Measurements from ENCODE around the gene MZT2B. TPM values are rescaled to one million over a fixed set of nuclear protein-coding genes. Genes with fewer than 3 reads are reported as not detected.
"Not testable (repeated sequence)": the region's sequence is repeated elsewhere in the genome, so short reads cannot be mapped to it uniquely, and the experiment has no call there.

The MZT2B gene
- total RNA-seq, 2 experiments from 2014 or later = 229 to 254 TPM

- no peaks in the 10 kb centered on the region for H3K27me3 ChIP-seq (ENCODE audit: control insufficient read depth in 1 of 2, insufficient read depth in 2 of 2, low read length in 2 of 2)
- intact Hi-C loops (cut with DNase I, micrococcal nuclease) = no loop called here
- H3K27ac ChIP-seq (ENCODE audit: low read depth in 1 of 2, low read length in 2 of 2) = no peak overlapping the region
- no peak for TF ChIP-seq CTCF (IDR thresholded peaks at IDR 0.05)
- ChIA-PET POLR2A (no interaction called here), CTCF (no interaction called here)
- Mint-ChIP-seq H3K9me3 (no peaks in the 10 kb centered on the region), H3K27me3 (no peaks in the 10 kb centered on the region), H3K4me3 (no peak overlapping the region), H3K27ac (no peak overlapping the region), H3K36me3 (ENCODE audit: low read depth) (peaks cover 58% of the 10 kb centered on the region), H3K4me1 (ENCODE audit: low read depth) (no peaks in the 10 kb centered on the region)
- no peaks in the 10 kb centered on the region for H3K4me1 ChIP-seq (ENCODE audit: insufficient read depth, low read length)
- H3K9me3 ChIP-seq (ENCODE audit: control insufficient read depth in 1 of 2, insufficient read depth in 1 of 2, low read length in 2 of 2) = no peaks in the 10 kb centered on the region
- H3K36me3 ChIP-seq (ENCODE audit: insufficient read depth, low read length) = peaks cover 20% of the 10 kb centered on the region
- DNase-seq = no peak
- H3K4me3 ChIP-seq (ENCODE audit: low read length) = no peak overlapping the region
- no peak for ATAC-seq (ENCODE audit: poor library complexity)
Observed at GRCh38 chr2:130154773-130155765, 27.0 kb upstream of the MZT2B start.

- TF ChIP-seq CTCF (IDR thresholded peaks at IDR 0.05) = peak; percentile 14
- H3K4me3 Mint-ChIP-seq; H3K27me3 Mint-ChIP-seq; H3K4me1 ChIP-seq (ENCODE audit: insufficient read depth, low read length); H3K4me3 ChIP-seq (ENCODE audit: low read length); POLR2A ChIA-PET; CTCF ChIA-PET; H3K27ac ChIP-seq (ENCODE audit: low read depth in 1 of 2, low read length in 2 of 2); H3K9me3 Mint-ChIP-seq; H3K27me3 ChIP-seq (ENCODE audit: control insufficient read depth in 1 of 2, insufficient read depth in 2 of 2, low read length in 2 of 2); H3K27ac Mint-ChIP-seq; H3K4me1 Mint-ChIP-seq (ENCODE audit: low read depth); H3K9me3 ChIP-seq (ENCODE audit: control insufficient read depth in 1 of 2, insufficient read depth in 1 of 2, low read length in 2 of 2); ATAC-seq (ENCODE audit: poor library complexity); intact Hi-C loops (cut with DNase I, micrococcal nuclease): not testable (repeated sequence)
- peaks cover 20% of the 10 kb centered on the region for H3K36me3 ChIP-seq (ENCODE audit: insufficient read depth, low read length)
- peak in 4 of 14 experiments; percentile 11 to 43 (median 34) for DNase-seq
- H3K36me3 Mint-ChIP-seq (ENCODE audit: low read depth) = peaks cover 61% of the 10 kb centered on the region
Observed at GRCh38 chr2:130155956-130156623, 26.0 kb upstream of the MZT2B start.

- H3K36me3 Mint-ChIP-seq (ENCODE audit: low read depth) = peaks cover 65% of the 10 kb centered on the region
- no peaks in the 10 kb centered on the region for H3K9me3 ChIP-seq (ENCODE audit: control insufficient read depth in 1 of 2, insufficient read depth in 1 of 2, low read length in 2 of 2)
- no peak overlapping the region for H3K4me3 ChIP-seq (ENCODE audit: low read length)
- no peak for ATAC-seq (ENCODE audit: poor library complexity)
- ChIA-PET POLR2A (no interaction called here), CTCF (no interaction called here)
- no peak overlapping the region for H3K27ac Mint-ChIP-seq
- intact Hi-C loops (cut with DNase I, micrococcal nuclease) = no loop called here
- H3K4me3 Mint-ChIP-seq = no peak overlapping the region
- no peak for TF ChIP-seq CTCF (IDR thresholded peaks at IDR 0.05)
- H3K27ac ChIP-seq (ENCODE audit: low read depth in 1 of 2, low read length in 2 of 2) = no peak overlapping the region
- peaks cover 20% of the 10 kb centered on the region for H3K36me3 ChIP-seq (ENCODE audit: insufficient read depth, low read length)
- no peaks in the 10 kb centered on the region for H3K4me1 Mint-ChIP-seq (ENCODE audit: low read depth)
- no peaks in the 10 kb centered on the region for H3K27me3 Mint-ChIP-seq
- DNase-seq = no peak
- no peaks in the 10 kb centered on the region for H3K9me3 Mint-ChIP-seq
- no peaks in the 10 kb centered on the region for H3K4me1 ChIP-seq (ENCODE audit: insufficient read depth, low read length)
- H3K27me3 ChIP-seq (ENCODE audit: control insufficient read depth in 1 of 2, insufficient read depth in 2 of 2, low read length in 2 of 2) = no peaks in the 10 kb centered on the region
Observed at GRCh38 chr2:130156624-130157004, 25.4 kb upstream of the MZT2B start.

GRCh38 chr2:130157354-130157753, 24.7 kb upstream of the MZT2B start:
- CTCF ChIA-PET; POLR2A ChIA-PET; H3K27me3 Mint-ChIP-seq; H3K4me3 Mint-ChIP-seq; intact Hi-C loops (cut with DNase I, micrococcal nuclease); H3K4me1 ChIP-seq (ENCODE audit: insufficient read depth, low read length); H3K9me3 Mint-ChIP-seq; H3K4me1 Mint-ChIP-seq (ENCODE audit: low read depth); H3K27ac ChIP-seq (ENCODE audit: low read depth in 1 of 2, low read length in 2 of 2); ATAC-seq (ENCODE audit: poor library complexity); DNase-seq; H3K9me3 ChIP-seq (ENCODE audit: control insufficient read depth in 1 of 2, insufficient read depth in 1 of 2, low read length in 2 of 2); H3K4me3 ChIP-seq (ENCODE audit: low read length); H3K27me3 ChIP-seq (ENCODE audit: control insufficient read depth in 1 of 2, insufficient read depth in 2 of 2, low read length in 2 of 2); H3K27ac Mint-ChIP-seq: not testable (repeated sequence)
- H3K36me3 Mint-ChIP-seq (ENCODE audit: low read depth) = peaks cover 65% of the 10 kb centered on the region
- peaks cover 20% of the 10 kb centered on the region for H3K36me3 ChIP-seq (ENCODE audit: insufficient read depth, low read length)

- H3K9me3 Mint-ChIP-seq; H3K4me3 ChIP-seq (ENCODE audit: low read length); H3K27ac Mint-ChIP-seq; H3K4me1 Mint-ChIP-seq (ENCODE audit: low read depth); H3K9me3 ChIP-seq (ENCODE audit: control insufficient read depth in 1 of 2, insufficient read depth in 1 of 2, low read length in 2 of 2); POLR2A ChIA-PET; H3K4me3 Mint-ChIP-seq; H3K4me1 ChIP-seq (ENCODE audit: insufficient read depth, low read length); ATAC-seq (ENCODE audit: poor library complexity); H3K27me3 Mint-ChIP-seq; intact Hi-C loops (cut with DNase I, micrococcal nuclease); CTCF ChIA-PET; H3K27ac ChIP-seq (ENCODE audit: low read depth in 1 of 2, low read length in 2 of 2); H3K27me3 ChIP-seq (ENCODE audit: control insufficient read depth in 1 of 2, insufficient read depth in 2 of 2, low read length in 2 of 2): not testable (repeated sequence)
- peaks cover 21% of the 10 kb centered on the region for H3K36me3 ChIP-seq (ENCODE audit: insufficient read depth, low read length)
- peak in 2 of 14 experiments; percentile 21 to 42 for DNase-seq
- peaks cover 63% of the 10 kb centered on the region for H3K36me3 Mint-ChIP-seq (ENCODE audit: low read depth)
Observed at GRCh38 chr2:130157825-130158514, 24.1 kb upstream of the MZT2B start.

Measured in CD4-positive, alpha-beta T cell (primary cell).